Thyroid gland (tissue), 4 donors: Measurements from ENCODE around the gene CLDN5.

Experiments
- CTCF ChIP-seq, 6 experiments: fragments of 200-600 bp in 3 of 6; fragments of 450-650 bp in 3 of 6; sonication (generic) in 3 of 6; IDR thresholded peaks; one replicate each; pipeline ENCODE4 v1.5.1; 2016 to 2019; ENCODE audit warnings: antibody characterized with exemption in 6 of 6, mild to moderate bottlenecking in 2 of 6, inconsistent platforms in 1 of 6, moderate library complexity in 1 of 6
- POLR2A ChIP-seq, 2 donors: fragments of 450-650 bp; IDR thresholded peaks; one replicate each; pipeline ENCODE4 v1.6.1; 2017; ENCODE audit warnings: antibody characterized with exemption in 2 of 2, mild to moderate bottlenecking in 2 of 2, moderate library complexity in 1 of 2

- TF ChIP-seq CTCF (IDR thresholded peaks at IDR 0.05) (no peak), POLR2A (IDR thresholded peaks at IDR 0.05) (no peak)
Measured at GRCh38 chr22:19509923-19510322, 14.3 kb downstream of the CLDN5 start.
